ENCODE data around the gene ZMYM4. TPM values are rescaled to one million over a fixed set of nuclear protein-coding genes. Genes with fewer than 3 reads are reported as not detected.

ZMYM4 gene
- total RNA-seq, 3 donors from 2014 or later = 30.5 to 46.6 (median 31.6) TPM

GRCh38 chr1:35255276-35255675, 13.2 kb upstream of the ZMYM4 start:
- ATAC-seq = no peak

GRCh38 chr1:35259561-35259960, 8.9 kb upstream of the ZMYM4 start:
- no peak for DNase-seq

More at GRCh38 chr1:35255276-35255675, 13.2 kb upstream of the ZMYM4 start:
- Histone ChIP-seq H3K36me3 (ENCODE audit: low read depth) (no peaks in the 10 kb centered on the region), H3K4me3 (no peak overlapping the region), H3K4me1 (ENCODE audit: low read depth) (no peaks in the 10 kb centered on the region), H3K9me3 (no peaks in the 10 kb centered on the region)
- intact Hi-C loops (cut with DNase I, micrococcal nuclease) = no loop called here
- DNase-seq = no peak
- no peak for TF ChIP-seq CTCF (IDR thresholded peaks at IDR 0.05)

GRCh38 chr1:35261412-35262120, 6.9 kb upstream of the ZMYM4 start:
- no peak for TF ChIP-seq CTCF (IDR thresholded peaks at IDR 0.05)
- DNase-seq = no peak
- no peak overlapping the region for H3K4me3 ChIP-seq
- H3K4me1 ChIP-seq (ENCODE audit: low read depth) = no peaks in the 10 kb centered on the region
- no peak for ATAC-seq
- intact Hi-C loops (cut with DNase I, micrococcal nuclease) = loop anchor here in 1 of 2 donors (10.0 kb wide), 1 partner anchor 407 kb away; the partner anchor contains the start of gene SMIM12
- no peaks in the 10 kb centered on the region for H3K36me3 ChIP-seq (ENCODE audit: low read depth)
- H3K9me3 ChIP-seq = no peaks in the 10 kb centered on the region

More at GRCh38 chr1:35259561-35259960, 8.9 kb upstream of the ZMYM4 start:
- Histone ChIP-seq H3K9me3 (no peaks in the 10 kb centered on the region), H3K4me1 (ENCODE audit: low read depth) (no peaks in the 10 kb centered on the region), H3K4me3 (no peak overlapping the region), H3K36me3 (ENCODE audit: low read depth) (no peaks in the 10 kb centered on the region)
- no peak for TF ChIP-seq CTCF (IDR thresholded peaks at IDR 0.05)
- intact Hi-C loops (cut with DNase I, micrococcal nuclease) = no loop called here
- ATAC-seq = no peak

- no peak for TF ChIP-seq CTCF (IDR thresholded peaks at IDR 0.05)
- Histone ChIP-seq H3K4me1 (ENCODE audit: low read depth) (no peaks in the 10 kb centered on the region), H3K36me3 (ENCODE audit: low read depth) (no peaks in the 10 kb centered on the region), H3K4me3 (no peak overlapping the region), H3K9me3 (no peaks in the 10 kb centered on the region)
- no peak for ATAC-seq
- intact Hi-C loops (cut with DNase I, micrococcal nuclease) = loop anchor here in 1 of 2 donors (10.0 kb wide), 1 partner anchor 409 kb away; the partner anchor contains the start of gene SMIM12
- no peak for DNase-seq
These were observed 4.5 kb upstream of the ZMYM4 start for GRCh38 chr1:35264035-35264434.

- ATAC-seq (peak; percentile 74), DNase-seq (peak in 1 of 3 donors; percentile 59)
- Histone ChIP-seq H3K4me1 (ENCODE audit: low read depth) (no peaks in the 10 kb centered on the region), H3K4me3 (no peak overlapping the region), H3K36me3 (ENCODE audit: low read depth) (no peaks in the 10 kb centered on the region), H3K9me3 (no peaks in the 10 kb centered on the region)
- TF ChIP-seq CTCF (IDR thresholded peaks at IDR 0.05) = no peak
- intact Hi-C loops (cut with DNase I, micrococcal nuclease) = loop anchor here in 1 of 2 donors (10.0 kb wide), 1 partner anchor 410 kb away; the partner anchor contains the start of gene SMIM12
These were observed 3.6 kb upstream of the ZMYM4 start for GRCh38 chr1:35264871-35265270.
